Esophagus squamous epithelium (tissue), 4 donors: ENCODE data around the gene TAF12.

Source experiments
- POLR2A ChIP-seq, 4 donors: fragments of 450-650 bp; IDR thresholded peaks; one replicate each; pipeline ENCODE4 v1.6.1; 2017; ENCODE audit warnings: antibody characterized with exemption in 4 of 4, mild to moderate bottlenecking in 4 of 4, moderate library complexity in 3 of 4
- TF ChIP-seq, protein P1 (sequence below), 6 experiments: fragments of 450-650 bp in 4 of 6; fragments of 200-600 bp in 2 of 6; sonication (generic) in 2 of 6; IDR thresholded peaks; one replicate each; pipeline ENCODE4 v1.5.1; 2016 to 2019; ENCODE audit warnings: antibody characterized with exemption in 6 of 6, mild to moderate bottlenecking in 4 of 6, moderate library complexity in 4 of 6

DNA sequence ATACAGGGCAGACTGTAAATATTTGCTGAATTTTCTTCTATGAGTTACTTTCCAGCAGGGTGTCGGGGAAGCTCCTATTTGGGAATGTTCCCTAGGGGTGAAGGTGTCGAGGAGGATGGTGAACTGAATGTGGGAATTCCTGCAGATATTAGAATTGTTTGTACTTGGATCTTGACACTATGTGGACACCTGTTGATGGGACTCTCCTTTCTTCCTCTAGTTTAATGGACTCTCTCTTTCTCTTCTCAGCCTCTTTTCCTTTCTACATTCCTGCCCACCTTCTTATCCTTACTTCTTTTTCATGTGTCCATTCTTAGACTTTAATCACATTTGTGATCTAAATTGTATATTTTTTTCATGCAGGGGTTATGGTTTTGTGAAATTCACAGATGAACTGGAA, 75.9 kb downstream of the TAF12 start:
- TF ChIP-seq, protein P1, sequence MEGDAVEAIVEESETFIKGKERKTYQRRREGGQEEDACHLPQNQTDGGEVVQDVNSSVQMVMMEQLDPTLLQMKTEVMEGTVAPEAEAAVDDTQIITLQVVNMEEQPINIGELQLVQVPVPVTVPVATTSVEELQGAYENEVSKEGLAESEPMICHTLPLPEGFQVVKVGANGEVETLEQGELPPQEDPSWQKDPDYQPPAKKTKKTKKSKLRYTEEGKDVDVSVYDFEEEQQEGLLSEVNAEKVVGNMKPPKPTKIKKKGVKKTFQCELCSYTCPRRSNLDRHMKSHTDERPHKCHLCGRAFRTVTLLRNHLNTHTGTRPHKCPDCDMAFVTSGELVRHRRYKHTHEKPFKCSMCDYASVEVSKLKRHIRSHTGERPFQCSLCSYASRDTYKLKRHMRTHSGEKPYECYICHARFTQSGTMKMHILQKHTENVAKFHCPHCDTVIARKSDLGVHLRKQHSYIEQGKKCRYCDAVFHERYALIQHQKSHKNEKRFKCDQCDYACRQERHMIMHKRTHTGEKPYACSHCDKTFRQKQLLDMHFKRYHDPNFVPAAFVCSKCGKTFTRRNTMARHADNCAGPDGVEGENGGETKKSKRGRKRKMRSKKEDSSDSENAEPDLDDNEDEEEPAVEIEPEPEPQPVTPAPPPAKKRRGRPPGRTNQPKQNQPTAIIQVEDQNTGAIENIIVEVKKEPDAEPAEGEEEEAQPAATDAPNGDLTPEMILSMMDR (IDR thresholded peaks at IDR 0.05) = no peak
- no peak for TF ChIP-seq POLR2A (IDR thresholded peaks at IDR 0.05)
